ENCODE results near the gene USP21. TPM values are rescaled to one million over a fixed set of nuclear protein-coding genes. Genes with fewer than 3 reads are reported as not detected.
A peak's percentile ranks its signal among the peaks of the same experiment; 100 is the strongest.

USP21 gene
- total RNA-seq, 4 donors from 2014 or later: 19.5 to 75.9 (median 35.3) TPM

DNA sequence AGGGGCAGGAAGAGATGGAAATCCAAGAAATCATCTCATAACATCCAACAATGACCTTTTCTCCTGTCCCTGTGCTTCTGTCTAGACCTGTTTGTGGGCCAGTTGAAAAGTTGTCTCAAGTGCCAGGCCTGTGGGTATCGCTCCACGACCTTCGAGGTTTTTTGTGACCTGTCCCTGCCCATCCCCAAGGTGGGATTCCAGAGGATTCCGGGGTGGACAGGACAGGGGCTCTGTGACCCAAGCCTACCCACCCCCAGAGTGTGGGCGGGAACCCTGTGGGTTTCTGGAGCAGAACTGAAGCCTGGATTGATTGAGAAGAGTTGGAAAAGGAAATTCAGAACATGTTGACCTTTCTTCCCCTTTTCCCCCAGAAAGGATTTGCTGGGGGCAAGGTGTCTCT is 4.5 kb downstream of the USP21 start:
- peaks cover 15 to 42% (median 28%) of the 10 kb centered on the region in 4 donors for H3K4me1 ChIP-seq
- H3K27me3 ChIP-seq: no peaks in the 10 kb centered on the region
- no peaks in the 10 kb centered on the region for H3K36me3 ChIP-seq
- intact Hi-C loops (cut with DNase I; ENCODE audit: low total_unique reads): no loop called here
- H3K9me3 ChIP-seq: no peaks in the 10 kb centered on the region
- DNase-seq: no peak
- in situ Hi-C loops (cut with MboI; ENCODE audit: low pct_ligation_motif_present in 1 of 4, low pct_unique_long_range_greater_than_20kb in 1 of 4, low sequenced_read_pairs in 3 of 4): no loop called here
- no peak overlapping the region for H3K27ac ChIP-seq
- no peak overlapping the region for H3K4me3 ChIP-seq
- 78 to 93% methylated on average over 3 to 5 of the region's 5 CpGs for WGBS, 2 donors (ENCODE audit: low coverage in 1 of 2)
- TF ChIP-seq POLR2A (IDR thresholded peaks at IDR 0.05) (no peak), POLR2AphosphoS5 (IDR thresholded peaks at IDR 0.05) (no peak), EP300 (IDR thresholded peaks at IDR 0.05; ENCODE audit: low read depth) (no peak)
- TF ChIP-seq, protein P1, sequence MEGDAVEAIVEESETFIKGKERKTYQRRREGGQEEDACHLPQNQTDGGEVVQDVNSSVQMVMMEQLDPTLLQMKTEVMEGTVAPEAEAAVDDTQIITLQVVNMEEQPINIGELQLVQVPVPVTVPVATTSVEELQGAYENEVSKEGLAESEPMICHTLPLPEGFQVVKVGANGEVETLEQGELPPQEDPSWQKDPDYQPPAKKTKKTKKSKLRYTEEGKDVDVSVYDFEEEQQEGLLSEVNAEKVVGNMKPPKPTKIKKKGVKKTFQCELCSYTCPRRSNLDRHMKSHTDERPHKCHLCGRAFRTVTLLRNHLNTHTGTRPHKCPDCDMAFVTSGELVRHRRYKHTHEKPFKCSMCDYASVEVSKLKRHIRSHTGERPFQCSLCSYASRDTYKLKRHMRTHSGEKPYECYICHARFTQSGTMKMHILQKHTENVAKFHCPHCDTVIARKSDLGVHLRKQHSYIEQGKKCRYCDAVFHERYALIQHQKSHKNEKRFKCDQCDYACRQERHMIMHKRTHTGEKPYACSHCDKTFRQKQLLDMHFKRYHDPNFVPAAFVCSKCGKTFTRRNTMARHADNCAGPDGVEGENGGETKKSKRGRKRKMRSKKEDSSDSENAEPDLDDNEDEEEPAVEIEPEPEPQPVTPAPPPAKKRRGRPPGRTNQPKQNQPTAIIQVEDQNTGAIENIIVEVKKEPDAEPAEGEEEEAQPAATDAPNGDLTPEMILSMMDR (IDR thresholded peaks at IDR 0.05): no peak

DNA sequence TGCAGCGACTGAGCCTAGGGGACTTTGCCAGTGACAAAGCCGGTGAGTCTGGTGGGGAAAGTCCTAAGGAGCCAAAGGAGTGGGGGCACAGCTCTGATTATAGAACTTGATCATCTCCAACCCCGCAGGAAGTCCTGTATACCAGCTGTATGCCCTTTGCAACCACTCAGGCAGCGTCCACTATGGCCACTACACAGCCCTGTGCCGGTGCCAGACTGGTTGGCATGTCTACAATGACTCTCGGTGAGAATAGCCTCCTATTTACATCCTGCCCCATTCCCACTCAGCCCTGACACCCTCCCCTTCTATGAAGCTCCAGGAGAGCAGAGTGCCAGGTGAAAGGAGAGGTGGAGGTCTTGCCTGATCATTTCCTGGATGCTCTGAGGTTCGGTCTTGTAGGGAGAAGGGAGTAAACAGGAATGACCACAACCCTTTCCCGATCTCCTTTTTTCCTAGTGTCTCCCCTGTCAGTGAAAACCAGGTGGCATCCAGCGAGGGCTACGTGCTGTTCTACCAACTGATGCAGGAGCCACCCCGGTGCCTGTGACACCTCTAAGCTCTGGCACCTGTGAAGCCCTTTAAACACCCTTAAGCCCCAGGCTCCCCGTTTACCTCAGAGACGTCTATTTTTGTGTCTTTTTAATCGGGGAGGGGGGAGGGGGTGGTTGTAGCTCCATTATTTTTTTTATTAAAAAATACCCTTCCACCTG is 5.8 kb downstream of the USP21 start:
- Histone ChIP-seq H3K4me1 (peaks cover 13 to 37% (median 23%) of the 10 kb centered on the region in 4 donors), H3K27me3 (no peaks in the 10 kb centered on the region), H3K36me3 (no peaks in the 10 kb centered on the region), H3K4me3 (peak overlapping the region in 3 of 4 donors; percentile 51 to 77 (median 60)), H3K27ac (peak overlapping the region; percentile 87 to 94 (median 91)), H3K9me3 (no peaks in the 10 kb centered on the region)
- in situ Hi-C loops (cut with MboI; ENCODE audit: low pct_ligation_motif_present in 1 of 4, low pct_unique_long_range_greater_than_20kb in 1 of 4, low sequenced_read_pairs in 3 of 4) (no loop called here), intact Hi-C loops (cut with DNase I; ENCODE audit: low total_unique reads) (no loop called here)
- DNase-seq: no peak
- no peak for TF ChIP-seq EP300 (IDR thresholded peaks at IDR 0.05; ENCODE audit: low read depth)
- no peak for TF ChIP-seq POLR2AphosphoS5 (IDR thresholded peaks at IDR 0.05)
- TF ChIP-seq POLR2A (IDR thresholded peaks at IDR 0.05): no peak
- TF ChIP-seq, protein P1 (IDR thresholded peaks at IDR 0.05): no peak
- 0 to 62% methylated on average over 2 to 14 of the region's 14 CpGs for WGBS, 2 donors (ENCODE audit: low coverage in 1 of 2)

DNA sequence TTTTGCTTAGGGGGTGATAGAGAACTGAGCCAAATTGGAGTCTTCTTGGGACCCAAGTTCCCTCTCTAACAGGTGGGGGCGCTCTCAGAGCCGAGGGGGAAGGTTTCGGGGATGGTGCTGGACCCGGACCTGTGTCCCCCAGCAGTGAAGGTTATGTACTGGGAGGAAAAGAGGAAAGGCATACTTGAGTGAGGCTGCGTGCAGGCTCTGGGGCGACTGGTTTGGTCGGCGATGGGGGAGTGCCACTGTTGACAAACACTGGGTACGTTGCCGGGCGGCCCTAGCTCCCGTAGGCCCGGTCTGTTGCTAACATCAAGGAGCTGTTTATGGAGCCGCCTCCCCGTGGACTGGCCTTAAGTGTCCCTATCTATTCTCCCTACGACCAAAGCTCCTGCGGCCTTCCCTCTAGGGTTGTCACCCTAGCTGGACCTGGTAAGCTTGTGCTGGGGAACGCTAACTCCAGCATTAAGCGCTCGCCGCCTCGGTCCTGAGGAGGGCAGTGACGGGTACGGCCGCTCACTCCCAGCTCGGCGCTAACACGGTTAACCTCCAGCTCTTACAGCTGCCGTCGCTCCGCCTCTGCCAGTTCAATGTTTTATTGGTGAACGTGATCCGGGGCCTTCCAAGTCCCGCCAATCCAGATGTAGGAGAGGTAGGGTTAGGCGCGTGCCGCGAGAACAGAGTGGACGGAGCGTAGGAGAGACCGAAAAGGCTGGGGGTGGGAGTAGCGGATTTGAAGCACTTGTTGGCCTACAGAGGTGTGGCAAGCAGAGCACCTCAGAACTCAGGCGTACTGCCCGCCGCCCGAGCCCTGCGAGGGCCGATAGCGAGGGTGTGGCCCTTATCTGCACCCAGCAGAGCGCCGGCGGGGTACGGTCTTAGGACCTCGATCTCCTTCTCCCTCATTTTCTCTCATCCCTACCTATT is 6.7 kb downstream of the USP21 start, which contains the start of gene PPOX:
PPOX (plus strand) TSS at position 685 of the 927 bp plus-strand sequence. CDS start 422 bp downstream, outside the sequence.
- peak; percentile 77 to 88 (median 84) for TF ChIP-seq POLR2AphosphoS5 (IDR thresholded peaks at IDR 0.05)
- TF ChIP-seq, protein P1 (IDR thresholded peaks at IDR 0.05): peak; percentile 20 to 58 (median 42)
- peak; percentile 84 for TF ChIP-seq POLR2A (IDR thresholded peaks at IDR 0.05)
- peak; percentile 81 for TF ChIP-seq EP300 (IDR thresholded peaks at IDR 0.05; ENCODE audit: low read depth)
- intact Hi-C loops (cut with DNase I; ENCODE audit: low total_unique reads): no loop called here
- in situ Hi-C loops (cut with MboI; ENCODE audit: low pct_ligation_motif_present in 1 of 4, low pct_unique_long_range_greater_than_20kb in 1 of 4, low sequenced_read_pairs in 3 of 4): no loop called here
- no peaks in the 10 kb centered on the region for H3K27me3 ChIP-seq
- no peaks in the 10 kb centered on the region for H3K9me3 ChIP-seq
- peaks cover 11 to 28% (median 14%) of the 10 kb centered on the region in 4 donors for H3K4me1 ChIP-seq
- peaks cover 0 to 6% (median 1%) of the 10 kb centered on the region in 4 donors for H3K36me3 ChIP-seq
- 0% methylated on average over 2 to 54 of the region's 54 CpGs for WGBS, 2 donors (ENCODE audit: low coverage in 1 of 2)
- peak within 1 kb of the TSS; percentile 87 to 94 (median 91) for H3K27ac ChIP-seq
- DNase-seq: peak; percentile 97
- H3K4me3 ChIP-seq: peak within 1 kb of the TSS; percentile 51 to 77 (median 58)

Data from transverse colon (tissue), 4 donors.